K562 (cell line): ENCODE measurements around the gene MMP20. TPM values are rescaled to one million over a fixed set of nuclear protein-coding genes. Genes with fewer than 3 reads are reported as not detected.

Source experiments
- ATAC-seq: fragments of 200-7000 bp; cut with Tn5 transposase; 3 replicates; pipeline ENCODE4 v1.9.1; 2020; ENCODE audit warnings: moderate library complexity
- BruUV-seq: library from RNA; stranded (reverse); fragments of 400-500 nt; replicated peaks from 2 replicates; lab custom pipeline; 2021; lab: Mats Ljungman, UMichigan
- CTCF ChIA-PET: fragments of 300-600 bp; formaldehyde crosslinking; extraction: SDS; loops from one replicate; lab custom pipeline; 2021; ENCODE audit warnings: low intra/inter-chr PET ratio; lab: Yijun Ruan, JAX
- POLR2A ChIA-PET: fragments of 300-600, 350-650 bp; sonication (Branson Sonifier 250); formaldehyde crosslinking; extraction: SDS; loops from one replicate; lab custom pipeline; 2021; ENCODE audit warnings: antibody characterized with exemption, inconsistent platforms; lab: Yijun Ruan, JAX
- DNase-seq, 4 experiments: peaks; one replicate each; pipeline versions ENCODE4 v3.0.0 to v3.0.0-alpha.2; 2011 to 2018; ENCODE audit warnings: low spot score in 3 of 4, mixed read lengths in 3 of 4; ENCODE audit errors: extremely low read depth in 1 of 4
- FAIRE-seq: peaks from 2 replicates; lab custom pipeline; 2011; peaks lifted over from hg19 to GRCh38; lab: Jason Lieb, UNC
- H2AFZ ChIP-seq: 2 replicates; pipeline ENCODE4 v1.6.0; 2011; ENCODE audit warnings: low read depth, low read length, control low read depth, inconsistent platforms
- H3K27ac ChIP-seq: fragments of 200-600 bp; 3 replicates; pipeline ENCODE4 v1.8.0; 2011; ENCODE audit warnings: low read depth, mild to moderate bottlenecking, control low read depth, inconsistent platforms, low read length, moderate library complexity, mixed read lengths; ENCODE audit errors: extremely low read depth
- H3K27me3 ChIP-seq, 2 experiments: fragments of 300-600 bp in 1 of 2; 2 replicates in 1 of 2; 3 replicates in 1 of 2; pipeline versions ENCODE4 v1.6.0 to v1.8.0; 2011; ENCODE audit warnings: inconsistent platforms in 2 of 2, low read length in 2 of 2, mild to moderate bottlenecking in 1 of 2, mixed read lengths in 1 of 2, moderate library complexity in 1 of 2; ENCODE audit not compliant: control insufficient read depth in 2 of 2, insufficient read depth in 2 of 2
- H3K36me3 ChIP-seq: fragments of 300-600 bp; 3 replicates; pipeline ENCODE4 v1.8.0; 2011; ENCODE audit warnings: mild to moderate bottlenecking, low read length, inconsistent platforms; ENCODE audit not compliant: control insufficient read depth, insufficient read depth
- H3K4me1 ChIP-seq, 2 experiments: fragments of 200-600 bp in 1 of 2; replicated peaks in 1 of 2; 2 replicates in 1 of 2; 3 replicates in 1 of 2; pipeline versions ENCODE4 v1.5.1 to v1.8.0; 2011; ENCODE audit warnings: inconsistent platforms in 2 of 2, low read length in 2 of 2, mild to moderate bottlenecking in 1 of 2, mixed read lengths in 1 of 2, moderate library complexity in 1 of 2; ENCODE audit not compliant: control insufficient read depth in 2 of 2, insufficient read depth in 2 of 2
- H3K4me2 ChIP-seq: 2 replicates; pipeline ENCODE4 v1.6.1; 2011; ENCODE audit warnings: low read length, control low read depth, inconsistent platforms, mixed read lengths; ENCODE audit not compliant: insufficient read depth
- H3K4me3 ChIP-seq: fragments of 200-600 bp; sonication (generic), shearing (Covaris generic); 2 replicates; pipeline ENCODE4 v1.5.1; 2016; ENCODE audit warnings: control low read depth, inconsistent platforms
- H3K79me2 ChIP-seq: fragments of 200-600 bp; 3 replicates; pipeline ENCODE4 v1.8.0; 2011; ENCODE audit warnings: low read length, inconsistent platforms; ENCODE audit not compliant: control insufficient read depth, insufficient read depth
- H3K9ac ChIP-seq, 2 experiments: 2 replicates each; pipeline versions ENCODE4 v1.6.0 to v1.6.1; 2011; ENCODE audit warnings: low read depth in 2 of 2, low read length in 2 of 2, control low read depth in 1 of 2, inconsistent platforms in 1 of 2, mild to moderate bottlenecking in 1 of 2, mixed read lengths in 1 of 2; ENCODE audit not compliant: insufficient read depth in 1 of 2
- H3K9me1 ChIP-seq: one replicate; pipeline ENCODE4 v1.6.0; 2011; ENCODE audit warnings: inconsistent platforms, mild to moderate bottlenecking, low read length, moderate library complexity; ENCODE audit not compliant: control insufficient read depth, insufficient read depth
- H3K9me3 ChIP-seq: replicated peaks from 2 replicates; pipeline ENCODE4 v1.5.1; 2011; ENCODE audit warnings: low read depth, low read length, inconsistent platforms; ENCODE audit not compliant: control insufficient read depth, insufficient read depth
- H4K20me1 ChIP-seq: replicated peaks from 2 replicates; pipeline ENCODE4 v1.6.1; 2011; ENCODE audit warnings: low read length, inconsistent platforms, mixed read lengths; ENCODE audit not compliant: control insufficient read depth, insufficient read depth
- ARNT ChIP-seq, 2 experiments: fragments of 450-650 bp; IDR thresholded peaks; 2 replicates each; pipeline ENCODE4 v1.6.1; 2016; ENCODE audit warnings: mild to moderate bottlenecking in 1 of 2
- BCL6 ChIP-seq: fragments of 250-450 bp; sonication (Bioruptor Pico); IDR thresholded peaks from 2 replicates; pipeline ENCODE4 v1.4.0; 2020
- BDP1 ChIP-seq: IDR thresholded peaks from 3 replicates; pipeline ENCODE4 v1.6.1; 2011; ENCODE audit not compliant: insufficient read length, insufficient read depth
- CHD1 ChIP-seq: fragments of 200-600 bp; sonication (generic); IDR thresholded peaks from one replicate; pipeline ENCODE4 v1.6.1; 2012; ENCODE audit warnings: mild to moderate bottlenecking, moderate library complexity, low read length, inconsistent platforms
- FOS ChIP-seq: IDR thresholded peaks from 3 replicates; pipeline ENCODE4 v1.6.1; 2011; ENCODE audit not compliant: insufficient read length; ENCODE audit errors: extremely low read depth
- JUNB ChIP-seq: fragments of 450-650 bp; formaldehyde crosslinking; conservative IDR thresholded peaks from 2 replicates; pipeline ENCODE4 v1.4.0; 2020; ENCODE audit warnings: mild to moderate bottlenecking
- MBD2 ChIP-seq: sonication (generic); IDR thresholded peaks from 2 replicates; pipeline ENCODE4 v1.6.1; 2016; ENCODE audit warnings: low read depth, borderline replicate concordance
- MCM3 ChIP-seq: fragments of 450-650 bp; IDR thresholded peaks from 2 replicates; pipeline ENCODE4 v1.6.1; 2016
- SAFB ChIP-seq: fragments of 200-400 bp; formaldehyde crosslinking; IDR thresholded peaks from 2 replicates; pipeline ENCODE4 v1.6.1; 2017; ENCODE audit warnings: low read depth, low read length, borderline replicate concordance
- SMC3 ChIP-seq: conservative IDR thresholded peaks from 2 replicates; pipeline ENCODE4 v1.6.1; 2011; ENCODE audit warnings: low read depth, low read length, improper control_type of control experiment; ENCODE audit not compliant: insufficient read depth
- TRIM24 ChIP-seq, 2 experiments: fragments of 450-650 bp; IDR thresholded peaks; 2 replicates each; pipeline ENCODE4 v1.6.1; 2016
- U2AF2 ChIP-seq: fragments of 200-400 bp; formaldehyde crosslinking; optimal IDR thresholded peaks from 2 replicates; pipeline ENCODE3; 2017; ENCODE audit warnings: low read depth, mild to moderate bottlenecking, low read length
- ZKSCAN3 ChIP-seq: fragments of 250-450 bp; sonication (Bioruptor Pico); IDR thresholded peaks from 2 replicates; pipeline ENCODE4 v1.4.0; 2020
- ZNF3 ChIP-seq: fragments of 250-450 bp; sonication (Bioruptor Pico); IDR thresholded peaks from 2 replicates; pipeline ENCODE4 v1.5.0; 2021; ENCODE audit warnings: mild to moderate bottlenecking, moderate library complexity
- ZNF583 ChIP-seq: fragments of 250-450 bp; sonication (Bioruptor Pico); IDR thresholded peaks from 2 replicates; pipeline ENCODE4 v1.4.0; 2020
- ZNF830 ChIP-seq: fragments of 250-450 bp; sonication (Bioruptor Pico); IDR thresholded peaks from 2 replicates; pipeline ENCODE4 v1.5.0; 2021; ENCODE audit warnings: mild to moderate bottlenecking
- WGBS: fragments of 100-300 bp; shearing (Covaris generic); methylation state at CpG from one replicate; pipeline ENCODE4 v1.1.6; 2016; ENCODE audit warnings: low coverage, mixed read lengths; ENCODE audit not compliant: insufficient coverage; ENCODE audit errors: missing lambda C conversion rate; 5-methylcytosine and 5-hydroxymethylcytosine counted together
- in situ Hi-C: fragments of 300-500 bp; cut with MboI; formaldehyde crosslinking; loops from 4 replicates; pipeline ENCODE4 v1.15.0; 2018; ENCODE audit warnings: inconsistent platforms, mixed read lengths
- intact Hi-C: fragments of 100-400 bp; cut with micrococcal nuclease; formaldehyde crosslinking; loops from 2 replicates; pipeline ENCODE4 v1.14.2; 2022
- polyA plus RNA-seq, 8 experiments: library from polyadenylated mRNA; depleted of rRNA in 4 of 8; stranded (reverse) in 5 of 8; unstranded in 3 of 8; fragments of >200 nt; fragmentation: Nextera tagmentation in 2 of 8; fragmentation: Illumina TruSeq in 1 of 8; extraction: Ambion mirVana in 2 of 8; extraction: Trizol in 1 of 8; gene quantifications; 2 replicates each; pipeline versions ENCODE4 v1.2.1 to v1.2.3, GENCODE V29; 2011 to 2014; ENCODE audit warnings: inconsistent platforms in 1 of 8, missing spikeins in 1 of 8
- total RNA-seq, 7 experiments: library from RNA; depleted of rRNA in 6 of 7; stranded (reverse); fragments of >200 nt in 6 of 7; fragmentation: Illumina TruSeq in 2 of 7; extraction: Trizol in 2 of 7; gene quantifications; 2 replicates each; pipeline versions ENCODE4 v1.2.1 to v1.2.3, GENCODE V29; 2011 to 2021; ENCODE audit warnings: low replicate concordance in 1 of 7
- TF ChIP-seq, protein P1 (sequence below), 2 experiments: IDR thresholded peaks; 2 replicates each; pipeline ENCODE4 v1.6.1; 2011; ENCODE audit warnings: borderline replicate concordance in 1 of 2, control low read depth in 1 of 2, low read depth in 1 of 2, low read length in 1 of 2, mild to moderate bottlenecking in 1 of 2, mixed read lengths in 1 of 2, moderate library complexity in 1 of 2; ENCODE audit not compliant: insufficient read depth in 1 of 2, insufficient read length in 1 of 2, poor library complexity in 1 of 2, severe bottlenecking in 1 of 2; ENCODE audit errors: extremely low read depth in 1 of 2
- TF ChIP-seq, protein P2 (sequence below), 2 experiments: IDR thresholded peaks; 2 replicates each; pipeline ENCODE4 v1.6.1; 2012; ENCODE audit warnings: improper control_type of control experiment in 2 of 2, low read depth in 2 of 2, low read length in 2 of 2, borderline replicate concordance in 1 of 2
- TF ChIP-seq, protein P3 (sequence below): IDR thresholded peaks from 2 replicates; pipeline ENCODE4 v1.6.1; 2011; ENCODE audit warnings: borderline replicate concordance, low read depth, mild to moderate bottlenecking, moderate library complexity, low read length; ENCODE audit not compliant: insufficient read depth, poor library complexity, severe bottlenecking

The MMP20 gene
- total and polyA plus RNA-seq, 9 of the 15 experiments (the other 6 are each of a cell fraction or from before 2014, with no cell fraction given) = not detected

DNA sequence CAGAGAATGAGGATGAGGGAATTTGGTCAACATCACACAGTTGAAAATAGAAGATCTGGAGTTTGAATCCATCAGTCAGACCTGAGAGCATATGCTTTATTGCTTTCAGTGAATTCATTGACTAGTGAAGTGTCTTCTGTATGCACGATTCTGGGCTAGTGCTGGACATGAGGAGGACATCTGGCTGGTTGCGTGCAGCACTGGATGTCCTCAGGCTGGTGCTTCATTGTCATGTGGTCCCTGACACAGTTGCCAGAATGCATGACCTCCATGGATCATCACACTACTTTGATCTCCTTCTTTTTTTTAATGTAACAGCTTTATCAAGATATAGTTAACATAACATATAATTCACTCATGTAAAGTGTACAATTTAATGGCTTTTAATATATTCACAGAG is 50.1 kb downstream of the MMP20 start:
- 4% methylated on average over 2 of the region's 2 CpGs for WGBS
- BruUV-seq = no TSS peak
- Histone ChIP-seq H3K27ac (no peak overlapping the region), H3K9me1 (no peaks in the 10 kb centered on the region), H3K79me2 (no peaks in the 10 kb centered on the region), H3K4me2 (no peak overlapping the region), H3K27me3 (no peaks in the 10 kb centered on the region), H3K4me1 (no peaks in the 10 kb centered on the region), H2AFZ (no peak overlapping the region), H3K4me3 (no peak overlapping the region), H3K9ac (no peak overlapping the region), H3K9me3 (no peaks in the 10 kb centered on the region), H3K36me3 (no peaks in the 10 kb centered on the region), H4K20me1 (no peaks in the 10 kb centered on the region)
- ATAC-seq (no peak), FAIRE-seq (no peak), DNase-seq (no peak)
- intact Hi-C loops = no loop called here
- no peak for TF ChIP-seq BDP1
- no peak for TF ChIP-seq ARNT (IDR thresholded peaks at IDR 0.05)
- no peak for TF ChIP-seq ZNF3 (CRISPR knock-in tag)
- TF ChIP-seq, protein P1, sequence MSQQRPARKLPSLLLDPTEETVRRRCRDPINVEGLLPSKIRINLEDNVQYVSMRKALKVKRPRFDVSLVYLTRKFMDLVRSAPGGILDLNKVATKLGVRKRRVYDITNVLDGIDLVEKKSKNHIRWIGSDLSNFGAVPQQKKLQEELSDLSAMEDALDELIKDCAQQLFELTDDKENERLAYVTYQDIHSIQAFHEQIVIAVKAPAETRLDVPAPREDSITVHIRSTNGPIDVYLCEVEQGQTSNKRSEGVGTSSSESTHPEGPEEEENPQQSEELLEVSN (IDR thresholded peaks at IDR 0.05; ENCODE audit: borderline replicate concordance in 1 of 2, extremely low read depth in 1 of 2, insufficient read depth in 1 of 2, insufficient read length in 1 of 2, low read depth in 1 of 2, low read length in 1 of 2, poor library complexity in 1 of 2, severe bottlenecking in 1 of 2) = no peak
- TF ChIP-seq TRIM24 (IDR thresholded peaks at IDR 0.05) = no peak
- no peak for TF ChIP-seq BCL6 (CRISPR knock-in tag)
- TF ChIP-seq MBD2 = no peak
- no peak for TF ChIP-seq JUNB (CRISPR knock-in tag)
- no peak for TF ChIP-seq U2AF2
- no peak for TF ChIP-seq ZNF583
- TF ChIP-seq SMC3 = no peak
- TF ChIP-seq, protein P2, sequence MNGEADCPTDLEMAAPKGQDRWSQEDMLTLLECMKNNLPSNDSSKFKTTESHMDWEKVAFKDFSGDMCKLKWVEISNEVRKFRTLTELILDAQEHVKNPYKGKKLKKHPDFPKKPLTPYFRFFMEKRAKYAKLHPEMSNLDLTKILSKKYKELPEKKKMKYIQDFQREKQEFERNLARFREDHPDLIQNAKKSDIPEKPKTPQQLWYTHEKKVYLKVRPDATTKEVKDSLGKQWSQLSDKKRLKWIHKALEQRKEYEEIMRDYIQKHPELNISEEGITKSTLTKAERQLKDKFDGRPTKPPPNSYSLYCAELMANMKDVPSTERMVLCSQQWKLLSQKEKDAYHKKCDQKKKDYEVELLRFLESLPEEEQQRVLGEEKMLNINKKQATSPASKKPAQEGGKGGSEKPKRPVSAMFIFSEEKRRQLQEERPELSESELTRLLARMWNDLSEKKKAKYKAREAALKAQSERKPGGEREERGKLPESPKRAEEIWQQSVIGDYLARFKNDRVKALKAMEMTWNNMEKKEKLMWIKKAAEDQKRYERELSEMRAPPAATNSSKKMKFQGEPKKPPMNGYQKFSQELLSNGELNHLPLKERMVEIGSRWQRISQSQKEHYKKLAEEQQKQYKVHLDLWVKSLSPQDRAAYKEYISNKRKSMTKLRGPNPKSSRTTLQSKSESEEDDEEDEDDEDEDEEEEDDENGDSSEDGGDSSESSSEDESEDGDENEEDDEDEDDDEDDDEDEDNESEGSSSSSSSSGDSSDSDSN (IDR thresholded peaks at IDR 0.05; ENCODE audit: borderline replicate concordance in 1 of 2, low read depth in 2 of 2, low read length in 2 of 2) = no peak
- no peak for TF ChIP-seq ZKSCAN3 (CRISPR knock-in tag)
- TF ChIP-seq SAFB = no peak
- TF ChIP-seq CHD1 = no peak
- TF ChIP-seq FOS = no peak
- no peak for TF ChIP-seq ZNF830 (CRISPR knock-in tag)
- TF ChIP-seq, protein P3, sequence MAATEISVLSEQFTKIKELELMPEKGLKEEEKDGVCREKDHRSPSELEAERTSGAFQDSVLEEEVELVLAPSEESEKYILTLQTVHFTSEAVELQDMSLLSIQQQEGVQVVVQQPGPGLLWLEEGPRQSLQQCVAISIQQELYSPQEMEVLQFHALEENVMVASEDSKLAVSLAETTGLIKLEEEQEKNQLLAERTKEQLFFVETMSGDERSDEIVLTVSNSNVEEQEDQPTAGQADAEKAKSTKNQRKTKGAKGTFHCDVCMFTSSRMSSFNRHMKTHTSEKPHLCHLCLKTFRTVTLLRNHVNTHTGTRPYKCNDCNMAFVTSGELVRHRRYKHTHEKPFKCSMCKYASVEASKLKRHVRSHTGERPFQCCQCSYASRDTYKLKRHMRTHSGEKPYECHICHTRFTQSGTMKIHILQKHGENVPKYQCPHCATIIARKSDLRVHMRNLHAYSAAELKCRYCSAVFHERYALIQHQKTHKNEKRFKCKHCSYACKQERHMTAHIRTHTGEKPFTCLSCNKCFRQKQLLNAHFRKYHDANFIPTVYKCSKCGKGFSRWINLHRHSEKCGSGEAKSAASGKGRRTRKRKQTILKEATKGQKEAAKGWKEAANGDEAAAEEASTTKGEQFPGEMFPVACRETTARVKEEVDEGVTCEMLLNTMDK = no peak
- TF ChIP-seq MCM3 = no peak
- CTCF ChIA-PET = no interaction called here
- POLR2A ChIA-PET = no interaction called here
- in situ Hi-C loops = no loop called here
